ENCODE data around the gene RPIA.
"Not testable (repeated sequence)": the region's sequence is repeated elsewhere in the genome, so short reads cannot be mapped to it uniquely, and the experiment has no call there.

DNA sequence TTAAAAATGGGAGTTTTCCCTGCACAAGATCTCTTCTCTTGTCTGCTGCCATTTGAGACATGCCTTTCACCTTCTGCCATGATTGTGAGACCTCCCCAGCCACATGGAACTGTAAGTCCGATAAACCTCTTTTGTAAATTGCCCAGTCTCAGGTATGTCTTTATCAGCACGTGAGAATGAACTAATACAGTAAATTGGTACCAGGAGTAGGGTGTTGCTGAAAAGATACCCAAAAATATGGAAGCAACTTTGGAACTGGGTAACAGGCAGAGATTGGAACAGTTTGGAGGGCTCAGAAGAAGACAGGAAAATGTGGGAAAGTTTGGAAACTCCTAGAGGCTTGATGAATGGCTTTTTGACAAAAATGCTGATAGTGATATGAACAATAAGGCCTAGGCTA, 67.2 kb downstream of the RPIA start:
- TF ChIP-seq, protein P1, sequence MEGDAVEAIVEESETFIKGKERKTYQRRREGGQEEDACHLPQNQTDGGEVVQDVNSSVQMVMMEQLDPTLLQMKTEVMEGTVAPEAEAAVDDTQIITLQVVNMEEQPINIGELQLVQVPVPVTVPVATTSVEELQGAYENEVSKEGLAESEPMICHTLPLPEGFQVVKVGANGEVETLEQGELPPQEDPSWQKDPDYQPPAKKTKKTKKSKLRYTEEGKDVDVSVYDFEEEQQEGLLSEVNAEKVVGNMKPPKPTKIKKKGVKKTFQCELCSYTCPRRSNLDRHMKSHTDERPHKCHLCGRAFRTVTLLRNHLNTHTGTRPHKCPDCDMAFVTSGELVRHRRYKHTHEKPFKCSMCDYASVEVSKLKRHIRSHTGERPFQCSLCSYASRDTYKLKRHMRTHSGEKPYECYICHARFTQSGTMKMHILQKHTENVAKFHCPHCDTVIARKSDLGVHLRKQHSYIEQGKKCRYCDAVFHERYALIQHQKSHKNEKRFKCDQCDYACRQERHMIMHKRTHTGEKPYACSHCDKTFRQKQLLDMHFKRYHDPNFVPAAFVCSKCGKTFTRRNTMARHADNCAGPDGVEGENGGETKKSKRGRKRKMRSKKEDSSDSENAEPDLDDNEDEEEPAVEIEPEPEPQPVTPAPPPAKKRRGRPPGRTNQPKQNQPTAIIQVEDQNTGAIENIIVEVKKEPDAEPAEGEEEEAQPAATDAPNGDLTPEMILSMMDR (IDR thresholded peaks at IDR 0.05; ENCODE audit: low read depth, low read length, poor library complexity, severe bottlenecking): not testable (repeated sequence)
- not testable (repeated sequence) for TF ChIP-seq EZH2phosphoT487 (IDR thresholded peaks at IDR 0.05; ENCODE audit: borderline replicate concordance, low read length)
